HEK293 (cell line): ENCODE measurements around the gene MPHOSPH10.

ENCODE experiments used
- CTCF ChIA-PET: fragments of 350-600 bp; formaldehyde crosslinking; extraction: SDS; loops from one replicate; lab custom pipeline; 2021; ENCODE audit warnings: antibody characterized with exemption; lab: Yijun Ruan, JAX
- POLR2A ChIA-PET: fragments of 300-600 bp; formaldehyde crosslinking; extraction: SDS; loops from one replicate; lab custom pipeline; 2020; ENCODE audit warnings: antibody characterized with exemption, inconsistent platforms; lab: Yijun Ruan, JAX
- H3K27ac ChIP-seq: fragments of 200-500 bp; sonication (Bioruptor generic); 2 replicates; pipeline ENCODE4 v1.5.1; 2014; ENCODE audit warnings: low read depth, low read length, control low read depth, inconsistent platforms; ENCODE audit errors: extremely low read depth
- H3K36me3 ChIP-seq, 2 experiments: fragments of 200-500 bp in 1 of 2; sonication (Bioruptor generic) in 1 of 2; 1 replicate in 1 of 2; 2 replicates in 1 of 2; pipeline ENCODE4 v1.5.1; 2014 to 2017; ENCODE audit warnings: inconsistent platforms in 2 of 2, low read length in 2 of 2; ENCODE audit not compliant: control insufficient read depth in 2 of 2, insufficient read depth in 1 of 2
- H3K4me1 ChIP-seq: fragments of 200-500 bp; sonication (Bioruptor generic); 2 replicates; pipeline ENCODE4 v1.5.1; 2014; ENCODE audit warnings: mild to moderate bottlenecking, low read length, inconsistent platforms; ENCODE audit not compliant: control insufficient read depth, insufficient read depth
- H3K4me3 ChIP-seq: 2 replicates; pipeline ENCODE4 v1.5.1; 2011; ENCODE audit warnings: low read depth, mild to moderate bottlenecking, control low read depth, low read length, moderate library complexity
- H3K9me3 ChIP-seq: fragments of 200-500 bp; sonication (Bioruptor generic); 2 replicates; pipeline ENCODE4 v1.5.1; 2014; ENCODE audit warnings: low read depth, low read length, inconsistent platforms; ENCODE audit not compliant: control insufficient read depth, insufficient read depth
- BCL11B ChIP-seq: fragments of 450-650 bp; formaldehyde crosslinking; IDR thresholded peaks from 2 replicates; pipeline ENCODE4 v1.5.1; 2016; ENCODE audit warnings: low read depth, missing biosample characterization, missing genetic modification characterization
- GFI1B ChIP-seq: fragments of 450-650 bp; formaldehyde crosslinking; IDR thresholded peaks from 2 replicates; pipeline ENCODE4 v1.5.1; 2016; ENCODE audit warnings: missing biosample characterization, missing genetic modification characterization
- KLF9 ChIP-seq: fragments of 450-650 bp; formaldehyde crosslinking; IDR thresholded peaks from 2 replicates; pipeline ENCODE4 v1.5.1; 2016; ENCODE audit warnings: missing biosample characterization, missing genetic modification characterization, low read depth
- OSR2 ChIP-seq: fragments of 450-650 bp; formaldehyde crosslinking; IDR thresholded peaks from 2 replicates; pipeline ENCODE4 v1.5.1; 2016; ENCODE audit warnings: missing biosample characterization, missing genetic modification characterization
- SP3 ChIP-seq: fragments of 450-650 bp; formaldehyde crosslinking; IDR thresholded peaks from 2 replicates; pipeline ENCODE4 v1.5.1; 2016; ENCODE audit warnings: missing biosample characterization, missing genetic modification characterization
- ZBTB1 ChIP-seq: fragments of 450-650 bp; formaldehyde crosslinking; IDR thresholded peaks from 2 replicates; pipeline ENCODE4 v1.5.1; 2016; ENCODE audit warnings: missing biosample characterization, missing genetic modification characterization
- ZNF132 ChIP-seq: fragments of 450-650 bp; formaldehyde crosslinking; IDR thresholded peaks from 2 replicates; pipeline ENCODE4 v1.5.1; 2017; ENCODE audit warnings: missing biosample characterization, missing genetic modification characterization, borderline replicate concordance
- ZNF223 ChIP-seq: fragments of 450-650 bp; formaldehyde crosslinking; IDR thresholded peaks from 2 replicates; pipeline ENCODE4 v1.5.1; 2016; ENCODE audit warnings: missing biosample characterization, missing genetic modification characterization
- ZNF302 ChIP-seq: fragments of 450-650 bp; formaldehyde crosslinking; IDR thresholded peaks from 2 replicates; pipeline ENCODE4 v1.5.1; 2016; ENCODE audit warnings: missing biosample characterization, missing genetic modification characterization, low read depth
- ZNF311 ChIP-seq: fragments of 450-650 bp; formaldehyde crosslinking; IDR thresholded peaks from 2 replicates; pipeline ENCODE4 v1.5.1; 2017; ENCODE audit warnings: missing biosample characterization, missing genetic modification characterization, borderline replicate concordance
- ZNF335 ChIP-seq: fragments of 450-650 bp; formaldehyde crosslinking; conservative IDR thresholded peaks from 2 replicates; pipeline ENCODE4 v1.5.1; 2016; ENCODE audit warnings: missing biosample characterization, missing genetic modification characterization
- ZNF585B ChIP-seq: fragments of 450-650 bp; formaldehyde crosslinking; IDR thresholded peaks from 2 replicates; pipeline ENCODE4 v1.5.1; 2016; ENCODE audit warnings: missing biosample characterization, missing genetic modification characterization
- TF ChIP-seq, protein P1 (sequence below): fragments of 450-650 bp; formaldehyde crosslinking; IDR thresholded peaks from 2 replicates; pipeline ENCODE4 v1.5.1; 2016; ENCODE audit warnings: missing biosample characterization, missing genetic modification characterization
- TF ChIP-seq, protein P2 (sequence below): fragments of 450-650 bp; formaldehyde crosslinking; conservative IDR thresholded peaks from 2 replicates; pipeline ENCODE4 v1.5.1; 2016; ENCODE audit warnings: low read depth, missing biosample characterization, missing genetic modification characterization
- TF ChIP-seq, protein P3 (sequence below): fragments of 450-650 bp; formaldehyde crosslinking; IDR thresholded peaks from 2 replicates; pipeline ENCODE4 v1.5.1; 2017; ENCODE audit warnings: missing biosample characterization, missing genetic modification characterization

MPHOSPH10 gene

GRCh38 chr2:71133603-71134002, 3.2 kb downstream of the MPHOSPH10 start:
- ChIA-PET POLR2A (no interaction called here), CTCF (interaction anchor here (1.1 to 1.2 kb wide), 2 partner anchors 18 to 33 kb away, joined by 3 to 4 read pairs; no protein-coding TSS in a partner anchor)
- no peaks in the 10 kb centered on the region for H3K9me3 ChIP-seq
- H3K4me3 ChIP-seq: no peak overlapping the region
- no peaks in the 10 kb centered on the region for H3K4me1 ChIP-seq
- H3K36me3 ChIP-seq: peaks cover 44 to 53% of the 10 kb centered on the region in 2 experiments
- TF ChIP-seq BCL11B (tag by site-specific recombination): 0 out of 2 replicates have a peak, but pooled peaks have one; percentile 24
- TF ChIP-seq OSR2 (tag by site-specific recombination): no peak
- no peak overlapping the region for H3K27ac ChIP-seq

DNA sequence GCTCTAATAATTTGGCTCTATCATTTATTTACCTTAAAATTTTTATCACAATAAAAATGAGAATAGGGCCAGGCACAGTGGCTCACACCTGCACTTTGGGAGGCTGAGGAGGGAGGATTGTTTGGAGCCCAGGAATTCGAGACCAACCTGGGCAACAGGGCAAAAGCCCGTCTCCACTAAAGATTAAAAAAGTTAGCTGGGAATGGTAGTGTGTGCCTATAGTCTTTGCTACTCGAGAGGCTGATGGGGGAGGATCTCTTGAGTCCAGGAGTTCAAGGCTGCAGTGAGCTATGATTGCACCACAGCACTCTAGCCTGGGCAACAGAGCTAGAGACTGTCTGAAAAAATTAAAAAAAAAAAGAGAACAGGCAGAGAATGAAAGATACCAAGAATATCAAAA, 5.7 kb downstream of the MPHOSPH10 start:
- TF ChIP-seq ZNF585B (tag by site-specific recombination) (no peak), ZBTB1 (no peak)
- POLR2A ChIA-PET: no interaction called here
- Histone ChIP-seq H3K4me3 (no peak overlapping the region), H3K9me3 (no peaks in the 10 kb centered on the region), H3K36me3 (peaks cover 65 to 77% of the 10 kb centered on the region in 2 experiments), H3K27ac (no peak overlapping the region), H3K4me1 (no peaks in the 10 kb centered on the region)
- CTCF ChIA-PET: no interaction called here

- TF ChIP-seq, protein P1, sequence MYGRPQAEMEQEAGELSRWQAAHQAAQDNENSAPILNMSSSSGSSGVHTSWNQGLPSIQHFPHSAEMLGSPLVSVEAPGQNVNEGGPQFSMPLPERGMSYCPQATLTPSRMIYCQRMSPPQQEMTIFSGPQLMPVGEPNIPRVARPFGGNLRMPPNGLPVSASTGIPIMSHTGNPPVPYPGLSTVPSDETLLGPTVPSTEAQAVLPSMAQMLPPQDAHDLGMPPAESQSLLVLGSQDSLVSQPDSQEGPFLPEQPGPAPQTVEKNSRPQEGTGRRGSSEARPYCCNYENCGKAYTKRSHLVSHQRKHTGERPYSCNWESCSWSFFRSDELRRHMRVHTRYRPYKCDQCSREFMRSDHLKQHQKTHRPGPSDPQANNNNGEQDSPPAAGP: no peak
- TF ChIP-seq KLF9 (tag by site-specific recombination) (no peak), ZNF132 (tag by site-specific recombination) (no peak), ZNF311 (no peak), GFI1B (tag by site-specific recombination) (no peak), ZNF223 (tag by site-specific recombination) (no peak), ZNF302 (tag by site-specific recombination) (no peak), SP3 (tag by site-specific recombination) (no peak), ZNF335 (tag by site-specific recombination) (no peak)
- TF ChIP-seq, protein P2, sequence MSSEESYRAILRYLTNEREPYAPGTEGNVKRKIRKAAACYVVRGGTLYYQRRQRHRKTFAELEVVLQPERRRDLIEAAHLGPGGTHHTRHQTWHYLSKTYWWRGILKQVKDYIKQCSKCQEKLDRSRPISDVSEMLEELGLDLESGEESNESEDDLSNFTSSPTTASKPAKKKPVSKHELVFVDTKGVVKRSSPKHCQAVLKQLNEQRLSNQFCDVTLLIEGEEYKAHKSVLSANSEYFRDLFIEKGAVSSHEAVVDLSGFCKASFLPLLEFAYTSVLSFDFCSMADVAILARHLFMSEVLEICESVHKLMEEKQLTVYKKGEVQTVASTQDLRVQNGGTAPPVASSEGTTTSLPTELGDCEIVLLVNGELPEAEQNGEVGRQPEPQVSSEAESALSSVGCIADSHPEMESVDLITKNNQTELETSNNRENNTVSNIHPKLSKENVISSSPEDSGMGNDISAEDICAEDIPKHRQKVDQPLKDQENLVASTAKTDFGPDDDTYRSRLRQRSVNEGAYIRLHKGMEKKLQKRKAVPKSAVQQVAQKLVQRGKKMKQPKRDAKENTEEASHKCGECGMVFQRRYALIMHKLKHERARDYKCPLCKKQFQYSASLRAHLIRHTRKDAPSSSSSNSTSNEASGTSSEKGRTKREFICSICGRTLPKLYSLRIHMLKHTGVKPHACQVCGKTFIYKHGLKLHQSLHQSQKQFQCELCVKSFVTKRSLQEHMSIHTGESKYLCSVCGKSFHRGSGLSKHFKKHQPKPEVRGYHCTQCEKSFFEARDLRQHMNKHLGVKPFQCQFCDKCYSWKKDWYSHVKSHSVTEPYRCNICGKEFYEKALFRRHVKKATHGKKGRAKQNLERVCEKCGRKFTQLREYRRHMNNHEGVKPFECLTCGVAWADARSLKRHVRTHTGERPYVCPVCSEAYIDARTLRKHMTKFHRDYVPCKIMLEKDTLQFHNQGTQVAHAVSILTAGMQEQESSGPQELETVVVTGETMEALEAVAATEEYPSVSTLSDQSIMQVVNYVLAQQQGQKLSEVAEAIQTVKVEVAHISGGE (tag by site-specific recombination): no peak
- TF ChIP-seq, protein P3, sequence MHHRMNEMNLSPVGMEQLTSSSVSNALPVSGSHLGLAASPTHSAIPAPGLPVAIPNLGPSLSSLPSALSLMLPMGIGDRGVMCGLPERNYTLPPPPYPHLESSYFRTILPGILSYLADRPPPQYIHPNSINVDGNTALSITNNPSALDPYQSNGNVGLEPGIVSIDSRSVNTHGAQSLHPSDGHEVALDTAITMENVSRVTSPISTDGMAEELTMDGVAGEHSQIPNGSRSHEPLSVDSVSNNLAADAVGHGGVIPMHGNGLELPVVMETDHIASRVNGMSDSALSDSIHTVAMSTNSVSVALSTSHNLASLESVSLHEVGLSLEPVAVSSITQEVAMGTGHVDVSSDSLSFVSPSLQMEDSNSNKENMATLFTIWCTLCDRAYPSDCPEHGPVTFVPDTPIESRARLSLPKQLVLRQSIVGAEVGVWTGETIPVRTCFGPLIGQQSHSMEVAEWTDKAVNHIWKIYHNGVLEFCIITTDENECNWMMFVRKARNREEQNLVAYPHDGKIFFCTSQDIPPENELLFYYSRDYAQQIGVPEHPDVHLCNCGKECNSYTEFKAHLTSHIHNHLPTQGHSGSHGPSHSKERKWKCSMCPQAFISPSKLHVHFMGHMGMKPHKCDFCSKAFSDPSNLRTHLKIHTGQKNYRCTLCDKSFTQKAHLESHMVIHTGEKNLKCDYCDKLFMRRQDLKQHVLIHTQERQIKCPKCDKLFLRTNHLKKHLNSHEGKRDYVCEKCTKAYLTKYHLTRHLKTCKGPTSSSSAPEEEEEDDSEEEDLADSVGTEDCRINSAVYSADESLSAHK (tag by site-specific recombination): no peak
- H3K9me3 ChIP-seq: no peaks in the 10 kb centered on the region
- no peak overlapping the region for H3K27ac ChIP-seq
- CTCF ChIA-PET: interaction anchor here (1.2 to 2.5 kb wide), 2 partner anchors 13 to 43 kb away, joined by 7 to 9 read pairs; no protein-coding TSS in a partner anchor
- no peak overlapping the region for H3K4me3 ChIP-seq
- POLR2A ChIA-PET: no interaction called here
- H3K4me1 ChIP-seq: no peaks in the 10 kb centered on the region
- peaks cover 73 to 95% of the 10 kb centered on the region in 2 experiments for H3K36me3 ChIP-seq
These were observed 13.3 kb downstream of the MPHOSPH10 start for GRCh38 chr2:71143782-71144181.
